Measurements from ENCODE around the gene IFT74. TPM values are rescaled to one million over a fixed set of nuclear protein-coding genes. Genes with fewer than 3 reads are reported as not detected.
"Not testable (repeated sequence)": the region's sequence is repeated elsewhere in the genome, so short reads cannot be mapped to it uniquely, and the experiment has no call there.

Gene IFT74
- polyA plus RNA-seq, 1 experiment = 15.6 TPM

GRCh38 chr9:27090711-27091110 lies 134.5 kb downstream of the IFT74 start:
- ChIA-PET POLR2A (no interaction called here), CTCF (interaction anchor here (1.2 kb wide), 1 partner anchor 198 kb away, joined by 3 read pairs; the partner anchor contains the start of gene CAAP1)
- no peak for TF ChIP-seq CTCF (IDR thresholded peaks at IDR 0.05; ENCODE audit: low read depth, low read length)
- Histone ChIP-seq H3K27me3 (ENCODE audit: control insufficient read depth, insufficient read depth, low read length) (no peaks in the 10 kb centered on the region), H3K4me3 (ENCODE audit: low read depth, low read length) (no peak overlapping the region), H3K27ac (ENCODE audit: low read depth, low read length) (no peak overlapping the region), H3K9me3 (ENCODE audit: control insufficient read depth, insufficient read depth, low read length) (peaks cover 7% of the 10 kb centered on the region; the same call in 1 of the 2 replicates)
- DNase-seq (ENCODE audit: low read depth, low spot score) = no peak

- DNase-seq (ENCODE audit: low read depth, low spot score); H3K4me3 ChIP-seq (ENCODE audit: low read depth, low read length); H3K9me3 ChIP-seq (ENCODE audit: control insufficient read depth, insufficient read depth, low read length); CTCF ChIA-PET; H3K27me3 ChIP-seq (ENCODE audit: control insufficient read depth, insufficient read depth, low read length); POLR2A ChIA-PET; H3K27ac ChIP-seq (ENCODE audit: low read depth, low read length): not testable (repeated sequence)
Observed at GRCh38 chr9:27092496-27092895, 136.3 kb downstream of the IFT74 start.

GRCh38 chr9:27093384-27094067 lies 137.3 kb downstream of the IFT74 start:
- H3K27me3 ChIP-seq (ENCODE audit: control insufficient read depth, insufficient read depth, low read length); CTCF ChIA-PET; H3K27ac ChIP-seq (ENCODE audit: low read depth, low read length); H3K9me3 ChIP-seq (ENCODE audit: control insufficient read depth, insufficient read depth, low read length); H3K4me3 ChIP-seq (ENCODE audit: low read depth, low read length); DNase-seq (ENCODE audit: low read depth, low spot score): not testable (repeated sequence)
- POLR2A ChIA-PET = interaction anchor here (2.6 kb wide), 1 partner anchor 32 kb away, joined by 10 read pairs; no protein-coding TSS in a partner anchor

GRCh38 chr9:27094640-27095298 lies 138.6 kb downstream of the IFT74 start:
- CTCF ChIA-PET = interaction anchor here (1.1 to 1.9 kb wide), 2 partner anchors 10 to 181 kb away, joined by 4 to 5 read pairs; no protein-coding TSS in a partner anchor
- no peak for TF ChIP-seq CTCF (IDR thresholded peaks at IDR 0.05; ENCODE audit: low read depth, low read length)
- Histone ChIP-seq H3K27ac (ENCODE audit: low read depth, low read length) (peak overlapping the region; percentile 34), H3K4me3 (ENCODE audit: low read depth, low read length) (no peak overlapping the region), H3K9me3 (ENCODE audit: control insufficient read depth, insufficient read depth, low read length) (peaks cover 7% of the 10 kb centered on the region; the same call in 1 of the 2 replicates), H3K27me3 (ENCODE audit: control insufficient read depth, insufficient read depth, low read length) (no peaks in the 10 kb centered on the region)
- DNase-seq (ENCODE audit: low read depth, low spot score) = no peak
- POLR2A ChIA-PET = interaction anchor here (0.6 to 2.6 kb wide), 2 partner anchors 31 to 37 kb away, joined by 8 to 10 read pairs; no protein-coding TSS in a partner anchor

- no peaks in the 10 kb centered on the region for H3K9me3 ChIP-seq (ENCODE audit: control insufficient read depth, insufficient read depth, low read length)
- TF ChIP-seq CTCF (IDR thresholded peaks at IDR 0.05; ENCODE audit: low read depth, low read length) = no peak
- no peak overlapping the region for H3K4me3 ChIP-seq (ENCODE audit: low read depth, low read length)
- no peak for DNase-seq (ENCODE audit: low read depth, low spot score)
- CTCF ChIA-PET = interaction anchor here (0.7 kb wide), 2 partner anchors 44 to 441 kb away, joined by 3 to 4 read pairs; no protein-coding TSS in a partner anchor
- POLR2A ChIA-PET = interaction anchor here (2.2 kb wide), 1 partner anchor 17 kb away, joined by 8 read pairs; no protein-coding TSS in a partner anchor
- no peaks in the 10 kb centered on the region for H3K27me3 ChIP-seq (ENCODE audit: control insufficient read depth, insufficient read depth, low read length)
- no peak overlapping the region for H3K27ac ChIP-seq (ENCODE audit: low read depth, low read length)
Observed at GRCh38 chr9:27107241-27107640, 151.0 kb downstream of the IFT74 start.
